ENCODE measurements around the gene SLC25A23.
"Not testable (repeated sequence)": the region's sequence is repeated elsewhere in the genome, so short reads cannot be mapped to it uniquely, and the experiment has no call there.

Gene SLC25A23

DNA sequence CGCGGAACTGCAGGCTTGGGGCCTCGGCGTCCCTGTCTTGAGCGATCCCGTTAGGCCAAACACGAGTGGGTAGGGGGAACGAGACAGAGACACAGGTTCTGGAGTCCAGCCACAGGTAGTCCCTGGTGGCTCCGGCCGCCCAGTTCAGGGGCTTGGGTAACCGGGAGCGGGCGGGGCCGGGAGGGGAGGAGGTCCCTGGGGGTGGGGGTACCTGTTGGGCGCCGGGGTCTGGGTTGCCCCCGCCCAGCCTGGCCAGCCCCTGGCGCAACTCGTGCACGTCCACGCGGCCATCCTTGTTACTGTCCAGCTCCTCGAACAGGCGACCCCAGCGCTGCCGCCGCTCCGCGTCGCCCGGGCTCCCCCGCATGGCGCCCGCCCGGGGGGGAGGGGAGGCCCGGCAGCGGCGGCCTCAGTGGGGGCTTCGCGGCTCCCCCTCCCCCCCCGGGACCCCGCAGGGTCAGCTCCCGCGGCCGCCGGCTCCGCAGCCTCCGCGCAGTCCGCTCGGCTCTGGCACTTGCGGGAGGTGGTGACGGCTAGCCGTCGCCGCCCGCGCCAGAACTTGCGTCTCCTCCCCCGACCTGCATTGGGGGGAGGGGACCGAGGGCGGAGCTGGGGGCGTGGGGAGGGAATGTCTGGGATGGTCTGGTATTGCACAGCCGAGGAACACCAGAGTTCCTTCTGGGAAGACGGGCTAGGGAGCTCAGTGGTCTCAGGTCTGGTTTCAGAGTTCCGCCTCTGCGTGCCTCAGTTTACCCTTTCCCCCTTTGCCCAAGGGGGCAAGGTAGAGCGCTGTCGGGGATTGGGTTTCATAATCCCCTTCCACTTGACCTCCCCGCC, at the start of gene SLC25A23:
Gene SLC25A23, minus strand, starts transcription at position 531 of the 837 bp plus-strand sequence. Its CDS starts 164 bp downstream, at position 367.
- DNase-seq (ENCODE audit: low read depth in 2 of 2) = peak in 1 of 2 donors; percentile 53

DNA sequence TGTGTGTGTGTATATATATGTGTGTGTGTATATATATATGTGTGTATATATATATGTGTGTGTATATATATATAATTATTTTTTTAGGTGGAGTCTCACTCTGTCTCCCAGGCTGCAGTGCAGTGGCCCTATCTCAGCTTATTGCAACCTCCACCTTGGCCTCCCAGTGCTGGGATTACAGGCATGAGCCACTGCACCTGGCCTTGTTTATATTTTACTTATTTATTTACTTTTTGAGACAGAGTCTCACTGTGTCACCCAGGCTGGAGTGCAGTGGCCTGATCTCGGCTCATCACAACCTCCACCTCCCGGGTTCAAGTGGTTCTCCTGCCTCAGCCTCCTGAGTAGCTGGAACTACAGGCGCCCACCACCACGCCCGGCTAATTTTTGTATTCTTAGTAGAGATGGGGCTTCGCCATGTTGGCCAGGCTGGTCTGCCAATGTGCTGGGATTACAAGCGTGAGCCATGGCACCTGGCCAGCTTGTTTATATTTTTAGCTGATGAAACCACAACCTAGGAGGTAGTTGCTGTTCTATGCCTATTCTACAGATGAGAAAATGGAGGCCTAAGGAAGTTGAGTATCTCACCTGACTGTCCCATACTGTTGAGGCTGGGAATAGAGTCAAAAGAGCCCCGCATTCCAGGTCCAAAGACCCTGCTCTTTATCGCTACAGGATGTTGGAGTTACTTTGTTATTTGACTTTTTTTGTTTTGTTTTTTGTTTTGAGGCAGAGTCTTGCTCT, 48.6 kb upstream of the SLC25A23 start:
- DNase-seq (ENCODE audit: low read depth in 2 of 2) = not testable (repeated sequence)

DNA sequence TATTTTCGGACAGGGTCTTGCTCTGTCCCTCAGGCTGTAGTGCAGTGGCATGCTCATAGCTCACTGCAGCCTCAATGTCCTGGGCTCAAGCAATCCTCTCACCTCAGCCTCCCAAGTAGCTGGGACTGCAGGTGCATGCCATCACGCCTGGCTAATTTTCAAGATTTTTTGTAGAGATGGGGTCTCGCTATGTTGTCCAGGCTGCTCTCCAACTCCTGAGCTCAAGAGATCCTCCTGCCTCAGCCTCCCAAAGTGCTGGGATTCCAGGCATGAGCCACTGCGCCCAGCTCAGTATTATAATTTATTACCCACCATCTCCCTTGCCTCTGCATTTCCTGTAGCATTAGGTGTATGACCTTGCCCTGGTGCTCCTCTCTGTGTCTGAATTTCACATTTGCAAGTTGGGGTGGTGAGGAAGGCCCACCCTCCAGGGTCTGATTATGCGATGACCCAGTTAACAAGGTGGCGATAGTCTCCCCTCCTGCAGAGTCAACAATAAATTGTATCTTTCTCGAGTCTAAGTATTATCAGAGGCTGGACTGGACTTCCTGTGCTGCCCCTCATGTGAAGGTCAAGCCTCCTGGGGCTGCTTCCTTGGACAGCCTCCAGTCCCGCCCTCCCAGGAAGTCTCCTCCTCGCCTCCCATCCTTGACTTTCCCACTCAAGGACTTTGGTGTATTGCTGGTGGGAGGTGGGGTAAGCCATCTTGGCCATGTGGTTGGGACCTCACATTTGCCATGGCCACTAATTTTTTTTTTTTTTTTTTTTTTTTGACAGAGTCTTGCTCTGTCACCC, 44.0 kb upstream of the SLC25A23 start:
- DNase-seq (ENCODE audit: low read depth in 2 of 2) = no peak

DNA sequence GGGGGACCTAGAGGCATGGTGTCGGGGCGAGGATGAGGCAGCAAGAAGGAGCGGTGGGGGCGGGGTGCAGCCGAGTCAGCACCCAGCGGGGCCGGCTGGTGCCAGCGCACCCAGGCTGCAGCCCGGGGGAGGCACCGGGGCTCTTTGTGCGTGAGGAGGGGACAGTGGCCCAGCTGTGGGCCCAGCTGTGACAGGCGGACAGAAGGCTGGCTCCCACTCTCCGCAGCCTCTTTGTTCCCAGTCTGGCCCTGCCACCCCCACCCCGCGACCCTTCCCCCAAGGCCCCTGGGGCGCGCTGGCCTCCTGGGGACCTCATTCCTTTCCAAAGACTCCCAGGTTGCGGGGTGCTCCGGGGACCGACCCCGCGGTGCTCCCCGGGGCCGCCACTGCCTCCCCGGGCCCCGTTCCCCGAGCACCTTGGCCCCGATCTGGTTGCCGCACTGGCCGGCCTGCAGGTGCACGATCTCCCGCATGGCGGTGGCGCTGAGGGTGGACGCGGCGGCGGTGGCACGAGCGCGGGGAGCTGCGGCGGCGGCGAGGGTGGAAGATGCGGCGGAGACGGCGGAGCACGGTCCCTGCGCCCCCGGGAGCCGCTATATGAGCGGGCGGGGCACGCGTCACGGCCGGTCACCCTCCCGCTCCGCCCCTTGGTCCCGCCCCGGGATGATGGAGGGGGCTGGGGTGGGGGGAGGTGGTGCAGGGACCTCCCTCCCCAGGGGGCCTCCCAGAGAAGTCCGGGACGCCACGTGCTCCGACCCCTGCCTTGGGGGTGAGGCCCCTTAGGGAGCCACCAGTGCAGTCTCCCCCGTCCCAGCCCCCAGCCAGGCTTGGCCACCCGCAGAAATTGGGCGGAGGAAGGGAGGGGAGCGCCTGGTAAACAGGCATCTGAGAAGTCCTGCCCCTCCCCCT, 42.4 kb upstream of the SLC25A23 start, which contains the start of gene TUBB4A:
Gene TUBB4A, minus strand, starts transcription at position 570 of the 909 bp plus-strand sequence. Its CDS starts 97 bp downstream, at position 473.
- no peak for DNase-seq (ENCODE audit: low read depth in 2 of 2)

DNA sequence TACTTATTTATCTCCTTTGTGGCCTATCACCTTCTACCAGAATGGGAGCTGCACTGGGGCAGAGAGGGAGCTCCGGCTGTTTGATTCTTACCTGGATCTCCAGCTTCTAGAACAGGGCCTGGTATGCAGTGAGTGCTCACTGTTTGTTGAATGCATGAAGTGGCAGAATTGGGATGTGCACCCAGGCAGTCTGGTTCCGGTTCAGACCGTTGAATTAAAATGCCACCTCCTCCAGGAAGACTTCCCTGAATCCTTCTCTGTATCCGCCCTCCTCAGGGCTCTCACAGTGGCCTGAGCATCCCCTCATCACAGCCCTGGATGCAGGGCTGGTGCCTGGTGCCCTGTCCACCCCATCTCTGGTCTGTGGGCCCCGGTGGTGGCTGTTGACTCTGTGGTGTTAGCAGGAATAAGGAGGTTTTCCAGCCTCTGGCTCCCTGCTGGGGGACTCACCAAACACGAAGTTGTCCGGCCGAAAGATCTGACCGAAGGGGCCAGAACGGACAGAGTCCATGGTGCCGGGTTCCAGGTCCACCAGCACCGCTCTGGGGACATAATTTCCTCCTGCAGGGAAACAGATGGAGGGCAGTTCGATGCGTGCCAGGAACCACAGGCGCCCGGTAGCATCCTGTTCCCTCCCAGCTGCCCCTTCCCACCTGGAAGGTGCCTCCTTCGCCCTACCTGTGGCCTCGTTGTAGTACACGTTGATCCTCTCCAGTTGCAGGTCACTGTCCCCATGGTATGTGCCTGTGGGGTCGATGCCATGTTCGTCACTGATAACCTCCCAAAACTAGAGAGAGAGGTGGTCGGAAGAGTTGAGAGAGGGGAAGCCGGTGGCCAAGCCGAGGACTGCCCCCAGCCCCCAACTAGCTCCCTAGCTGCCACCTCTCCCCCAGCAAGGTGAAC, 41.5 kb upstream of the SLC25A23 start:
- no peak for DNase-seq (ENCODE audit: low read depth in 2 of 2)

DNA sequence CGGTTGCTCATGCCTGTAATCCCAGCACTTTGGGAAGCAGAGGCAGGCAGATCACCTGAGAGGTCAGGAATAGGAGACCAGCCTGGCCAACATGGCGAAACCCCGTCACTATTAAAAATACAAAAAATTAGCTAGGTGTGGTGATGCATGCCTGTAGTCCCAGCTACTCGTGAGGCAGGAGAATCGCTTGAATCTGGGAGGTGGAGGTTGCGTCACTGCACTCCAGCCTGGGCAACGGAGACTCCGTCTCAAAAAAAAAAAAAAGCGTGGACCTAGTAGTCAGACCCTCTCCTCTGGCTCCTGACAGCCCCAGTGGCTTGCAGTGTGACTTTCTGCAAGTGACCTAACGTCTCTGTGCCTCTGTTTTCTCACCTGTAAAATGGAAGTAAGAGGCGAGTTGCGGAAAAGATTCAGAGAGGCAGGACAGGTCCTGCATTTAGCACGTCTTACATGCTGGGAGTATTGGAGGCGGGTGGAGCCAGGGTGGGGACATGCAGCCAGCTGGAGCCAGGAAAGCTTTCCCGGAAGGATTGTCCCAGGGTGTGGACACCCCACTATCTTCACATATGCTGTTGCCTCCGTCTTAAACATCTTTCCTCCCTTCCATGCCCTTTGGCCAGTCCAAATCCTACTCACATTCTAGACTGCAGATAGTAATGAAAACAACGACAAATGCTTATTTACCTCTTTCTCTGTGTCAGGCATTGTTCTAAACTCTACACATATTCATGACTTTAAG, 39.6 kb upstream of the SLC25A23 start:
- DNase-seq (ENCODE audit: low read depth in 2 of 2) = no peak

DNA sequence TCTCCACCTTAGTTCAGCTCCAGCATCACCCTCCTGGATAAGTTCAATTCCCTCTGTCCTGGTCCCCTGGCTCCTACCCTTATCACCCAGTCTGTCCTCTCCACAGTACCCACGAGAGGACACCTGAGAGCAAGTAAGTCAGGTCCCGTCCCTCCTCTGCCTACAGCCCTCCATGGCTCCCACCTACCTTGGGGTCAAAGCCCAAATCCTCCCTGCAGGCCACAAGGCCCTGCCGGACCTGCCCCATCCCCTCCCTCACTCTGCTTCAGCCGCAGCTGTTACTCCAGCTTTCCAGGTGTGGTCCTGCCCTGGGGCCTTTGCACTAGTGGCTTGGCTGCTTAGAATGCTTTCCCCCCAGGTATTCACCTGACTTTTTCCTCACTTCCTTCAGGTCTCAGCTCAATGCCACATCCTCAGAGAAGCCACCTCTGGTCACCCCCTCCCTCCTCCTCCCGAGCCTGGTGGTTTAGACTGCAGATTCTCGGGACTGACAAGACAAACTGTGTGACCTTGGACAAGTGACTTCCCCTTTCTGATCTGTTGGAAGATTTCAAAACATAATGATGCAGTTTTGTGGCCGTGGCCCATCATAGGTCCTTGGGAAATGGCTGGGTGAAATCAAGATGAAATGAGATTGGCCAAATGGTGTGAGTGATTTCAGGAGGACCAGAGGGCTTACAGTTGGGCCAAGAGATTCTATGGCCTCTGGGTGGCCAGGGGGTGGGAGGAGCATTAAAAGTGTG, 38.9 kb upstream of the SLC25A23 start:
- no peak for DNase-seq (ENCODE audit: low read depth in 2 of 2)

DNA sequence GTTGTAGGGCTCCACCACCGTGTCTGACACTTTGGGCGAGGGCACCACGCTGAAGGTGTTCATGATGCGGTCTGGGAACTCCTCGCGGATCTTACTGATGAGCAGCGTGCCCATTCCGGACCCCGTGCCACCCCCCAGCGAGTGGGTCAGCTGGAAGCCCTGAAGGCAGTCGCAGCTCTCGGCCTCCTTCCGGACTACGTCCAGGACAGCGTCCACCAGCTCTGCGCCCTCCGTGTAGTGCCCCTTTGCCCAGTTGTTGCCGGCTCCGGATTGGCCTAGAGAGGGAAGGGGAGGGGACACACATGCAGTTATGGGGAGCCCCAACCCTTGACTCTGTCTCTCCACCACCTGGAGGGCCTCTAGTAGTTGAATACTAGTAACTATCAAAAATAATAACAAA, 36.4 kb upstream of the SLC25A23 start:
- no peak for DNase-seq (ENCODE audit: low read depth in 2 of 2)

DNA sequence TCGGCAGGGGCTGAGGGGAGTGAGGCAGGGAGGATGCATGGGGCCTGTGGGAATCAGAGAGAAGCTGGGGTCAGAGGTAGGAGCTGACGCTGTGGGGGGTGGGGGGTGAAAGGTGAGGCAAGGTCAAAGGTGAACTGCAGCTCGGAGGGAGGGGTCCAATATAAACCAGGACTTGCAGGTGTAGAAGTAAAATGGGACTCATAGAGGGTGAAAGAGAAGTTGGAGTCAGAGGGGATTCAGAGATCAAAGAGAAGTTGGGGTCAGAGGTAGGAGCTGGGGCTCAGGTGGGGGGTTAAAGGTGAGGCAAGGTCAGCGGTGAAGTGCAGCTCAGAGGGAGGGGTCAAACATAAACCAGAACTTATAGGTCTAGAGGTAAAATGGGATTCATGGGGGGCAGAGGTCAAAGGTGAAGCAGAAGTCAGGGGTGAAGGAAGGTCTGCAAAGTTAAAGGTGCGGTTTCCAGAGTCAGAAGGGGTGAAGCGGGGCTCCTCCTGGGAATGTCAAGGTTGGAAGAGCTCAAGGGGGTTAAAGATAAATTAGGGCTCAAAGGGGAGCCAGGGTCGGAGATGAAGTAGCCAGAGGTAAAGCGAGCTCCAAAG, 34.9 kb upstream of the SLC25A23 start:
- DNase-seq (ENCODE audit: low read depth in 2 of 2) = no peak

DNA sequence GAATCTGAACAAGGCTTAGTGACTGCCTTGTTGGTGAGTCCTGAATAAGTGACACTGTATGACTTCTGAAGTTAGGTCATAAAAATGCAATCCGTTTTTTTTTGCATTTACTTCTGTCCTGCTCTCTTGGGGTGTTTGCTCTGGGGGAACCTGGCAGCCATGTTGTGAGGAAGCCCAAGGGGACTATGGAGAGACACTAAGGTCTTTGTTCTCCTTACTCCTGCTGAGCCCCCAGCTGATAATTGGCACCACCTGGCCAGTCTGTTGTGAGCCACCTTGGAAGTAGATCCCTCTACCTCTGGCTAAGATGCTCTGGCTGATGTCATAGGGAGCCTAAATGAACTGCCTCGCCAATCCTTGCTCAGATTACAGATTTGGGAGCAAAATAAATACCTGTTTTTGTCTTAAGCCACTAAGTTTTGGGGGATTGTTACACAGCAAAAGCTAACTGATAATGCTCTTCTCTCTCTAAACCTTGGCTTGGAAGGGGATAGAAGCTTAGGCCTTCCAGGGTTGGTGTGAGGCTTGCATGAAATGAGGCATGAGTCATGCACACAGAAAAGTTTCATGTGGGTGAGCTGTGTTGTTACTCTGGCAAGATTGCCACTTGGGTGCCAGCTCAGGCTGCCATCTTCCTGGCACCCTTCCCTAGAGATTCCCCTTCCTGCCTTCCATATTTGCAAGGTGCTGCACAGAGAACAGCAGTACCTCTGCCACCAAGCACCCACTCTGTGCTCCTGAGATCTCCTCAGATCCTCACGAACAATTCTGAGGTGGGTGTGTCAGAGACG, 32.4 kb upstream of the SLC25A23 start:
- no peak for DNase-seq (ENCODE audit: low read depth in 2 of 2)

DNA sequence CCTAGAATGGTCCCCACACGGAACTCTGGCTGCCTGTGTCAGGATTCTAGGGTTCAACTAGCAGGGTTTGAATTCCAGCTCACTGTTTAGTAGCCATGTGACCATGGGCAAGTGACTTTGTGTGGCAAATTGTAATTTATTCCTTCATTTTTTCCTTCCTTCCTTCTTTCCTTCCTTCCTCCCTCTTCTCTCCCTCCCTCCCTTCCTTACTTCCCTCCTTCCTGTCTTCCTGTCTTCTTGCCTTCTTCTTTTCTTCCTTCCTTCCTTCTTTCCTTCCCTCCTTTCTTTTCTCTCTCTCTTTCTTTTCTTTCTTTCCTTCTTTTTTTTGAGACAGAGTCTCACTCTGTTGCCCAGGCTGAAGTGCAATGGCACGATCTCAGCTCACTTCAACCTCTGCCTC, 30.5 kb upstream of the SLC25A23 start:
- DNase-seq (ENCODE audit: low read depth in 2 of 2) = no peak

DNA sequence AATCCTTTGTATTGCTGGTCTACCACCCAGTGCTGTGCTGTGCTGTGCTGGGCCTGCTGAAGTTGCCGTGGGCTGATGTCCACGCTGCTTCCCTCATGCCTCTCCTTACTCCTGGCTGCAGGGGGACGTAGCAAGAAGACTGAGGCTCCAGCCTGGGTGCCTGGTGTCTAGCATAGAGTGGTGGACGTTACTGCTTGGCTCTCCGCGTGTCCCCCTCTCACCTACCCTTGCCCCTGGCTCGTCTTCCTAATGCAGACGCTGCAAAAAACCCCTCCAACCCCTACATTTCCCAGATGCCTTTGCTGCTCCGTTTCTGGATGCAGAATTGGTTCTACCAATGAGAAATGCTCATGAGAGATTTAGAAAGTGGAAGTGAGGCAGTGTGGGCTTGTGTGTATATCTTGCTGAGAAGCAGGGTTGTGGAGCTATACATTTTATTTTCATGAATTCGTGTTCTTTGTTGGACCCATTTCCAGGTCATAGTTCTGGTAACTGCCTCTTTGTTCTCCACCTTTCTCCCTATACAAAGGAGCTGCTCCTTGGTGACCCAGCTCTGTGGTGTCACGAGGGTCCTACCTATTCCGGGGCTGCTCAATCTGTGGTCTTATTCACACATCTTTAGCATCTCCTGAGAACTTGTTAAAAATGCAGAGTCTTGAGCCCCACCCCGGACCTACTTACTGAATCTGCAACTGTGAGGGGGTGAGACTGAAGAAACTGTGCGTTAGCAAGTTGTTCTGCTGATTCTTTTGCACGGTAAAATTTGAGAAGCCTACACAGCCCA, 29.9 kb upstream of the SLC25A23 start:
- no peak for DNase-seq (ENCODE audit: low read depth in 2 of 2)

DNA sequence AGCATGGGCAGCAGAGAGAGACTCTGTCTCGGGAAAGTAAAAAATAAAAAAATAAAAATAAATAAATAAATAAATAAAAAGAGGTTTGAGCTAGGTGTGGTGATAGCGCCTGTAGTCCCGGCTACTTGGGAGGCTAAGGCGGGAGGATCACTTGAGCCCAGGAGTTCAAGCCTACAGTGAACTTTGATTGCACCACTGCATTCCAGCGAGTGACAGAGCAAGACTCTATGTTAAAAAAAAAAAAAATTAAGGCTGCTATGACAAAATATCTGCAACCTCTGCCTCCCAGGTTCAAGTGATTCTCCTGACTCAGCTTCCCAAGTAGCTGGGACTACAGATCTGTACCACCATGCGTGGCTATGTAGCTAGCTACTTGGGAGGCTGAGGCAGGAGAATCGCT, 25.2 kb upstream of the SLC25A23 start:
- no peak for DNase-seq (ENCODE audit: low read depth in 2 of 2)

DNA sequence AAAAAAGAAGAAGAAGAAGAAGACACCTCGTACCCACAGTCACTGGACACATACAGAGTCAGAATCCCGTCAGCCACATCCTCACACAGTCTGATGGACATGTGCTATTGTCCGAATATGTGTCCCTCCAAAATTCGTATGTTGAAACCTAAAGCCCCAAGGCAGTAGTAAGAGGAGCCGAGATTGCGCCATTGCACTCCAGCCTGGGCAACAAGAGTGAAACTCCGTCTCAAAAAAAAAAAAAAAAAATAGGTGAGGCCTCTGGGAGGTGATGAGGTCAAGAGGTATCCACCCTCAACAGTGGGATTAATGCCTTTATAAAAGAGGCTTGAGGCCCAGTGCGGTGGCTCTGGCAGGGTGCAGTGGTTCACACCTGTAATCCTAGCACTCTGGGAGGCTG, 24.6 kb upstream of the SLC25A23 start:
- no peak for DNase-seq (ENCODE audit: low read depth in 2 of 2)

DNA sequence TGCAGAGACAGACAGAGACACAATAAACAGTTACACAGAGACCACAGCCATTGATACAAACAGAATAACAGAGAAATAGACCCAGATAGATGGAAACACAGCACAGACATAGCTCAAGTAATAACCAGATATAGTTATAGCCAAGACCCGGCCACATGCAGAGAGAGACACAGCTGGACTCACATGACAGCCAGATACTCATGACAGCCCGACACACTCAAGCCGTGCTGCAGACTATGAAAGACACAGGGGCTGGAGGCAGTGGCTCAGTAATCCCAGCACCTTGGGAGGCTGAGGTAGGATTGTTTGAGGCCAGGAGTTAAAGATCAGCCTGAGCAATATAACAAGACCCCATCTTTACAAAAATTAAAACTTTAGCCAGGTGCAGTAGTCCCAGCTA, 23.6 kb upstream of the SLC25A23 start:
- DNase-seq (ENCODE audit: low read depth in 2 of 2) = no peak

DNA sequence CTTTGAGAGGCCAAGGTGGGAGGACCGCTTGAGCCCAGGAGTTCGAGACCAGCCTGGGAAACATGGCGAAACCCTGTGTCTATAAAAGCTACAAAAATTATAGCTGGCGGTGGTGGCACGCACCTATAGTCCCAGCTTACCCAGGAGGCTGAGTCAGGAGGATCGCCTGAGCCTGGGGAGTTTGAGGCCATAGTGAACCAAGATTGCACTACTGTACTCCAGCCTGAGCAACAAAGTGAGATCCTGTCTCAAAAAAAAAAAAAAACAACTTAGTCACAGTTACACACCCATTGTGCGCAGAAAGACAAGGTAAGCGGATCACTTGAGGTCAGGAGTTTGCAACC, 22.7 kb upstream of the SLC25A23 start:
- DNase-seq (ENCODE audit: low read depth in 2 of 2) = no peak
